Hepatocyte (in vitro differentiated cells): ENCODE results near the gene H2AZ2. TPM values are rescaled to one million over a fixed set of nuclear protein-coding genes. Genes with fewer than 3 reads are reported as not detected.

ENCODE experiments used
- DNase-seq: peaks from one replicate; pipeline ENCODE4 v3.0.0-alpha.2; 2016; ENCODE audit warnings: low spot score
- H2AFZ ChIP-seq: fragments of 200-600 bp; sonication (generic); 2 replicates; pipeline ENCODE4 v1.6.0; 2016; ENCODE audit warnings: antibody characterized with exemption, mild to moderate bottlenecking
- H3K27ac ChIP-seq: fragments of 200-600 bp; sonication (generic); 2 replicates; pipeline ENCODE4 v1.5.1; 2016; ENCODE audit warnings: mild to moderate bottlenecking
- H3K27me3 ChIP-seq: fragments of 200-600 bp; sonication (generic); 2 replicates; pipeline ENCODE4 v1.6.1; 2016
- H3K36me3 ChIP-seq: fragments of 200-600 bp; sonication (generic); replicated peaks from 2 replicates; pipeline ENCODE4 v1.5.1; 2016; ENCODE audit warnings: low read depth; ENCODE audit not compliant: insufficient read depth
- H3K4me1 ChIP-seq: fragments of 200-600 bp; sonication (generic); 2 replicates; pipeline ENCODE4 v1.5.1; 2016; ENCODE audit warnings: mild to moderate bottlenecking, moderate library complexity; ENCODE audit not compliant: insufficient read depth
- H3K4me2 ChIP-seq: fragments of 200-600 bp; sonication (generic); 2 replicates; pipeline ENCODE4 v1.6.0; 2016
- H3K4me3 ChIP-seq: fragments of 200-600 bp; sonication (generic); 2 replicates; pipeline ENCODE4 v1.5.1; 2016; ENCODE audit warnings: mild to moderate bottlenecking
- H3K79me2 ChIP-seq: fragments of 200-600 bp; sonication (generic); 2 replicates; pipeline ENCODE4 v1.6.0; 2017; ENCODE audit warnings: mild to moderate bottlenecking
- H3K9me2 ChIP-seq: fragments of 200-600 bp; sonication (generic); replicated peaks from 2 replicates; pipeline ENCODE4 v1.6.0; 2017; ENCODE audit warnings: mild to moderate bottlenecking; ENCODE audit not compliant: insufficient read depth
- H3K9me3 ChIP-seq: fragments of 200-600 bp; sonication (generic); 2 replicates; pipeline ENCODE4 v1.5.1; 2016; ENCODE audit warnings: low read depth, mild to moderate bottlenecking
- H4K20me1 ChIP-seq: fragments of 200-600 bp; sonication (generic); 2 replicates; pipeline ENCODE4 v1.6.0; 2016; ENCODE audit warnings: mild to moderate bottlenecking; ENCODE audit not compliant: insufficient read depth, poor library complexity, severe bottlenecking
- CTCF ChIP-seq: fragments of 200-600 bp; sonication (generic); IDR thresholded peaks from 2 replicates; pipeline ENCODE4 v1.5.1; 2016; ENCODE audit warnings: antibody characterized with exemption, mild to moderate bottlenecking; ENCODE audit not compliant: poor library complexity
- EZH2 ChIP-seq: fragments of 200-600 bp; sonication (generic); IDR thresholded peaks from 2 replicates; pipeline ENCODE4 v1.6.1; 2016; ENCODE audit warnings: antibody characterized with exemption, mild to moderate bottlenecking, borderline replicate concordance
- EZH2phosphoT487 ChIP-seq: fragments of 200-600 bp; sonication (generic); IDR thresholded peaks from one replicate; pipeline ENCODE4 v1.6.1; 2018; ENCODE audit warnings: antibody characterized with exemption, mild to moderate bottlenecking, low read depth, moderate library complexity; ENCODE audit not compliant: unreplicated experiment, severe bottlenecking
- WGBS: methylation state at CpG from one replicate; pipeline ENCODE4 v1.1.6; 2016; ENCODE audit warnings: low lambda C conversion rate; ENCODE audit errors: missing lambda C conversion rate; 5-methylcytosine and 5-hydroxymethylcytosine counted together
- polyA plus RNA-seq: library from polyadenylated mRNA; unstranded; fragments of >200 nt; fragmentation: Nextera tagmentation; extraction: Ambion mirVana; gene quantifications from 2 replicates; pipeline ENCODE4 v1.2.1, GENCODE V29; 2016
- total RNA-seq: library from RNA; depleted of rRNA; stranded (reverse); fragments of >200 nt; gene quantifications from 2 replicates; pipeline ENCODE4 v1.2.3, GENCODE V29; 2014

The H2AZ2 gene
- total and polyA plus RNA-seq, 2 experiments from 2014 or later, result 138 to 178 TPM

DNA sequence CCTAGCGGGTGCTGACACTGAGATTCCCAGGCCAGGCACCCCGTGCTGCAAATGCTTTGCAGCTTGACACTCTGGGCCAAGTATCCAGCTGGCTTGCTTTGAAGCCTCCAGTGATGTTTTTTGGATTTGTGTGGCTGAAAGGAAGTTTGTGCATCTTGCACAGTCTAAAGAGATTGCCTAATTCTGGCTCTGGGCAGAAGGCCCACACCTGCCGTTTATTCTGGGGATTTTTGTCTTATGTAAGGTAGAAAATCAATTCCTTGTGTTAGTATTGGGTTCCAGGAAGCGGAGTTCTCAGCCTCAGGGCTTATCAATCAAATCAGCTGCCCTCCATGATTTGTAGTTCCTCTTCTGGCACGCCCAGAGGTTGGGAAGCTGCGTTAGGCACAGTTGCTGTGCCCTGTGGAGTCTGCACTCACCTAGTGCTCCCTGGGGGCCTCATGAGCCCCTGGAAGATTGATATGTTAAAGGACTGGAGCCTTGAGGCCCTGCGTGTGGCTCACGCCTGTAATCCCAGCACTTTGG is 45.9 kb upstream of the H2AZ2 start:
- Histone ChIP-seq H2AFZ (no peak overlapping the region), H3K27me3 (no peaks in the 10 kb centered on the region), H3K4me2 (no peak overlapping the region), H4K20me1 (no peaks in the 10 kb centered on the region), H3K9me3 (no peaks in the 10 kb centered on the region), H3K4me3 (no peak overlapping the region), H3K36me3 (no peaks in the 10 kb centered on the region), H3K27ac (no peak overlapping the region), H3K9me2 (no peaks in the 10 kb centered on the region), H3K4me1 (no peaks in the 10 kb centered on the region), H3K79me2 (no peaks in the 10 kb centered on the region)
- no peak for DNase-seq
- no peak for TF ChIP-seq EZH2
- TF ChIP-seq EZH2phosphoT487, result no peak
- TF ChIP-seq CTCF, result no peak
- 71% methylated on average over 8 of the region's 8 CpGs for WGBS

DNA sequence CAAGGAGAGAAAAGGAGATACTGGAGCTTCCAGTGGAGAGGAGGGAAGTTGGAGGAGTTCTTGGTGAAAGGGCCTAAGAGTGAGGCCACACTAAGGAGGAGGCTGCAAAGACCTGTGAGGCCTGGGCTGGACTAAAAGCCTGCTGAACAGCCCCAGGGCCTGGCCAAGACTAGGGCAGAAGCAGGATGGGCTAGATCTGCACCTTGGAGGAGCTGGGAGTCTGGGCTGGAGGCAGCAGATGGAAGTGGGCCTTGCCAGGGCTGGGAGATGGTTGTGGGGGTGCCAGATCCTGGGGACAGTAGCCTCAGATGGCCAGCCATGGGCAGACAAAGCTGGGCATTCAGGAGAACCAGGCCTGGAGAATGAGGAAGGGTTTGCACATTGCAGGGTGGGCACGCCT is 43.9 kb upstream of the H2AZ2 start:
- H3K9me2 ChIP-seq, result no peaks in the 10 kb centered on the region
- no peak overlapping the region for H2AFZ ChIP-seq
- no peak for TF ChIP-seq EZH2
- no peak for TF ChIP-seq EZH2phosphoT487
- H4K20me1 ChIP-seq, result no peaks in the 10 kb centered on the region
- no peaks in the 10 kb centered on the region for H3K9me3 ChIP-seq
- H3K27ac ChIP-seq, result no peak overlapping the region
- no peak overlapping the region for H3K4me2 ChIP-seq
- H3K4me3 ChIP-seq, result no peak overlapping the region
- H3K27me3 ChIP-seq, result no peaks in the 10 kb centered on the region
- WGBS, result 94% methylated on average over 1 of the region's 1 CpG
- H3K79me2 ChIP-seq, result no peaks in the 10 kb centered on the region
- H3K36me3 ChIP-seq, result no peaks in the 10 kb centered on the region
- no peaks in the 10 kb centered on the region for H3K4me1 ChIP-seq
- DNase-seq, result no peak

DNA sequence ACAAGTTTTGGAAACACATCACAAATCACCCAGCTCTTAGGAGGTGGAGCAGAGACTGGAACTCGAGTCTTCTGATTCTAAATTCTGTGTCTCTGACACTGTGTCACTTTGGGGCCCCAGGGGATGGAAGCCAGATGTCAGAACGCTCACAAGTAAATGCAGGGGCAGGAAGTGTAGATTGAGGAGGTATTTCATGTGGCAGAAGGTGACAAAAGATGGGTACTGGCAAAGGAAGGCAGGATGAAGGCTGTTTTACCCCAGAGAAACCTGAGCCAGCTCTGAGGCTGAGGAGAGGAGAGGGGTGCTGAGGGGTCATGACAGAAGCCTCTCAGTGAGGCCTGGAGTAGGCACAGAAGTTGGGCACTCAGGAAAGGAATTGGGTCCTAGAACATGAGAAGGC is 43.5 kb upstream of the H2AZ2 start:
- WGBS, result 42% methylated on average over 2 of the region's 2 CpGs
- no peaks in the 10 kb centered on the region for H4K20me1 ChIP-seq
- TF ChIP-seq EZH2phosphoT487 (no peak), EZH2 (no peak), CTCF (no peak)
- no peak for DNase-seq
- H3K79me2 ChIP-seq, result no peaks in the 10 kb centered on the region
- H3K4me1 ChIP-seq, result peaks cover under 1% of the 10 kb centered on the region
- no peaks in the 10 kb centered on the region for H3K36me3 ChIP-seq
- H3K4me3 ChIP-seq, result no peak overlapping the region
- H2AFZ ChIP-seq, result no peak overlapping the region
- H3K4me2 ChIP-seq, result no peak overlapping the region
- no peak overlapping the region for H3K27ac ChIP-seq
- H3K9me3 ChIP-seq, result no peaks in the 10 kb centered on the region
- H3K9me2 ChIP-seq, result no peaks in the 10 kb centered on the region
- no peaks in the 10 kb centered on the region for H3K27me3 ChIP-seq

GRCh38 chr7:44889086-44889781 is 41.3 kb upstream of the H2AZ2 start:
- H3K4me3 ChIP-seq, result no peak overlapping the region
- H4K20me1 ChIP-seq, result peaks cover 3% of the 10 kb centered on the region
- H3K27me3 ChIP-seq, result no peaks in the 10 kb centered on the region
- peaks cover 5% of the 10 kb centered on the region for H3K79me2 ChIP-seq
- no peaks in the 10 kb centered on the region for H3K9me2 ChIP-seq
- no peak overlapping the region for H3K4me2 ChIP-seq
- WGBS, result 90% methylated on average over 5 of the region's 5 CpGs
- no peak for TF ChIP-seq EZH2phosphoT487
- no peaks in the 10 kb centered on the region for H3K9me3 ChIP-seq
- H3K36me3 ChIP-seq, result no peaks in the 10 kb centered on the region
- peaks cover 4% of the 10 kb centered on the region for H3K4me1 ChIP-seq
- H2AFZ ChIP-seq, result no peak overlapping the region
- DNase-seq, result no peak
- H3K27ac ChIP-seq, result no peak overlapping the region
